GM12891 (cell line): ENCODE results near the gene ESYT2.

Experiments
- PAX5 ChIP-seq: IDR thresholded peaks from 2 replicates; pipeline ENCODE4 v1.6.1; 2011; ENCODE audit warnings: low read length, moderate library complexity, mild to moderate bottlenecking; ENCODE audit not compliant: insufficient read depth, severe bottlenecking
- POLR2A ChIP-seq: IDR thresholded peaks from 2 replicates; pipeline ENCODE4 v1.6.1; 2011; ENCODE audit warnings: low read depth, low read length, control low read depth
- POLR2AphosphoS5 ChIP-seq: IDR thresholded peaks from 2 replicates; pipeline ENCODE4 v1.6.1; 2011; ENCODE audit warnings: low read depth, low read length, control low read depth
- POU2F2 ChIP-seq: IDR thresholded peaks from 2 replicates; pipeline ENCODE4 v1.6.1; 2011; ENCODE audit warnings: low read depth, mild to moderate bottlenecking, control low read depth, low read length, moderate library complexity
- SPI1 ChIP-seq: IDR thresholded peaks from 2 replicates; pipeline ENCODE4 v1.6.1; 2011; ENCODE audit warnings: low read depth, low read length, control low read depth
- TAF1 ChIP-seq: IDR thresholded peaks from 2 replicates; pipeline ENCODE4 v1.6.1; 2011; ENCODE audit warnings: low read depth, low read length, control low read depth

DNA sequence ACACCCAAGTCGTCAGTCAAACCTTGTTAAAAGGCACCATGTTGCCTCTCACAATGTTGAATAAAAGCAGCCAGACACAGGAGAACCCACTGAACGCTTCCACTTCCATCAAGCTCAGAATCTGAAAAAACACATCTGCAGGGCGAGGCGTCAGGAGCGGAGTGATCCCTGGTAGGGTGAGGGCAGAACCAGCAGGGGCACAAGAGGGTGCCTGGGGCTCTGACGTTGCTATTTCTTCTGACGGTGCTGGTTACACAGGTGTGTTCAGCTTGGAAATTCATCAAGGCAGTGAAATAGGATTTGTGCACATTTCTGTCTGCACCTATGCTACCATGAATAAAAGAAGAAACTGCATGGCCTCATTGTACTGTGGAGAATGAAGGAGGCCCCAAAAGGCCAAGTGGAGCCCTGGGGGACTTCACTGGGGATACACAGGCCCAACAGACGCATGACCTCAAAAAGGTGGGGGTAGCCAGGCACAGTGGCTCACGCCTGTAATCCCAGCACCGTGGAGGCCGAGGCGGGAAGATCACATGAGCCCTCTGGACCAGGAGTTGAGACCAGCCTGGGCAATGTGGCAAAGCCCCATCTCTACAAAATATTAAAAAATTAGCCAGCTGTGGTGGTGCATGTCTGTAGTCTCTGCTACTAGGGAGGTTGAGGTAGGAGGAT is 105.5 kb downstream of the ESYT2 start:
- no peak for TF ChIP-seq TAF1
- no peak for TF ChIP-seq PAX5
- TF ChIP-seq POLR2AphosphoS5: no peak
- TF ChIP-seq POLR2A: no peak
- no peak for TF ChIP-seq SPI1
- no peak for TF ChIP-seq POU2F2
